ENCODE measurements around the gene SNX21. TPM values are rescaled to one million over a fixed set of nuclear protein-coding genes. Genes with fewer than 3 reads are reported as not detected.

Gene SNX21
- total and polyA plus RNA-seq, 2 donors (not counting 3 experiments of a cell fraction or from before 2014, with no cell fraction given) = 11.6 to 11.9 TPM

DNA sequence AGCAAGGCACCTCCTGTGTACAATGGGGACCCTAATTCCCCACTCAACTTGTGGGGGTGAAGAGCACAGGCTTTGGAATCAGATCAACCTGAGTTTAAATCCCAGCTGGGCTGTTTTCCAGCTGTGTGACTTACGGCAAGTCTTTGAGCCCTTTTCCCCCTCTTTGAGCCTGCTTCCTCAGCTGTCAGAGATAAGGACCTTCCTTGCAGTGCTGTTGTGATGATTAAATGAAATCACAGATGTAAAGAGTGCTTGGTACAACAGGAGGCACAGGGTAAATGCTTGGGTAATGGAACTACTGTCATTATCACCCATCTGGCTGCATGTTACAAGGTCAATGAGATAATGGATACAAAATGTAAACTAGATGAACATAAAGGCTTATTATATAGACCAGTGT lies 3.2 kb downstream of the SNX21 start:
- peaks cover 20% of the 10 kb centered on the region for H3K4me1 ChIP-seq (ENCODE audit: control insufficient read depth, extremely low read depth, insufficient read depth, low read length)

More for the DNA sequence above, 3.2 kb downstream of the SNX21 start:
- DNase-seq (ENCODE audit: low read depth, low spot score) = peak; percentile 69
- Histone ChIP-seq H3K79me2 (ENCODE audit: control insufficient read depth, insufficient read depth, low read length) (no peaks in the 10 kb centered on the region), H3K9me3 (replicated peaks; ENCODE audit: control insufficient read depth, insufficient read depth, low read length) (no peaks in the 10 kb centered on the region), H3K9me1 (replicated peaks; ENCODE audit: control insufficient read depth, extremely low read depth, insufficient read depth, low read length) (no peaks in the 10 kb centered on the region), H3K36me3 (ENCODE audit: control insufficient read depth in 2 of 2, extremely low read depth in 1 of 2, insufficient read depth in 2 of 2, low read length in 2 of 2) (peaks cover 0 to 13% of the 10 kb centered on the region in 2 experiments), H3K9ac (replicated peaks; ENCODE audit: extremely low read depth, insufficient read depth, low read length) (no peak overlapping the region), H4K20me1 (replicated peaks; ENCODE audit: control insufficient read depth, extremely low read depth, insufficient read depth, low read length) (no peaks in the 10 kb centered on the region), H3K27me3 (ENCODE audit: control insufficient read depth in 2 of 2, insufficient read depth in 2 of 2, low read length in 2 of 2) (no peaks in the 10 kb centered on the region), H2AFZ (ENCODE audit: low read depth, low read length) (no peak overlapping the region), H3K4me2 (ENCODE audit: insufficient read depth, low read length) (no peak overlapping the region), H3K4me3 (replicated peaks in 1 of 3; ENCODE audit: insufficient read depth in 1 of 3, low read depth in 1 of 3, low read length in 3 of 3) (no peak overlapping the region), H3K27ac (ENCODE audit: insufficient read depth, low read depth, low read length) (no peak overlapping the region)
- FAIRE-seq = no peak
- dilution Hi-C loops (cut with MboI; ENCODE audit: extremely low pct_ligation_motif_present, low sequenced_read_pairs) (no loop called here), intact Hi-C loops (cut with micrococcal nuclease) (no loop called here)
- ChIA-PET CTCF (interaction anchor here (1.8 kb wide), 1 partner anchor 13 kb away, joined by 5 read pairs; no protein-coding TSS in a partner anchor), POLR2A (no interaction called here)
- TF ChIP-seq POLR2AphosphoS5 (IDR thresholded peaks at IDR 0.05; ENCODE audit: insufficient read depth, low read depth, low read length) (no peak), EZH2 (IDR thresholded peaks at IDR 0.05; ENCODE audit: borderline replicate concordance, low read depth, low read length, severe bottlenecking) (no peak), GATA2 (IDR thresholded peaks at IDR 0.05; ENCODE audit: insufficient read depth, insufficient read length, low read depth, low read length) (no peak), MYC (IDR thresholded peaks at IDR 0.05; ENCODE audit: low read depth, low read length) (no peak), CTCF (IDR thresholded peaks at IDR 0.05; ENCODE audit: extremely low read depth in 1 of 2, insufficient read depth in 1 of 2, low read depth in 1 of 2, low read length in 2 of 2) (no peak), FOS (IDR thresholded peaks at IDR 0.05; ENCODE audit: borderline replicate concordance, insufficient read depth, low read length) (no peak)
- no TSS peak for BruUV-seq (replicated peaks)
